Activated CD4-positive, alpha-beta T cell treated with anti-CD3 and anti-CD28 coated beads, Interleukin-2, amount 50 U/mL, for 1 hour (primary cell): Measurements from ENCODE around the gene GRK5.

ENCODE experiments used
- DNase-seq: peaks from one replicate; pipeline ENCODE4 v3.0.0-alpha.2; 2020

The GRK5 gene

GRCh38 chr10:119495021-119495505 lies 287.7 kb downstream of the GRK5 start:
- no peak for DNase-seq

- DNase-seq = no peak
Measured at GRCh38 chr10:119495545-119495944, 288.2 kb downstream of the GRK5 start.

GRCh38 chr10:119496273-119496672 lies 288.9 kb downstream of the GRK5 start:
- no peak for DNase-seq

- no peak for DNase-seq
Measured at GRCh38 chr10:119497243-119497642, 289.9 kb downstream of the GRK5 start.

- DNase-seq = peak; percentile 25
Measured at GRCh38 chr10:119498889-119499676, 291.7 kb downstream of the GRK5 start.

- DNase-seq = no peak
Measured at GRCh38 chr10:119499677-119500002, 292.3 kb downstream of the GRK5 start.

- no peak for DNase-seq
Measured at GRCh38 chr10:119500123-119500795, 292.9 kb downstream of the GRK5 start.

GRCh38 chr10:119500821-119501220 lies 293.4 kb downstream of the GRK5 start:
- DNase-seq = no peak

GRCh38 chr10:119501690-119502089 lies 294.3 kb downstream of the GRK5 start:
- peak; percentile 23 for DNase-seq

GRCh38 chr10:119502209-119502608 lies 294.8 kb downstream of the GRK5 start:
- DNase-seq = peak; percentile 84

GRCh38 chr10:119502618-119503155 lies 295.3 kb downstream of the GRK5 start:
- no peak for DNase-seq

GRCh38 chr10:119503821-119504220 lies 296.4 kb downstream of the GRK5 start:
- no peak for DNase-seq

GRCh38 chr10:119504651-119505050 lies 297.3 kb downstream of the GRK5 start:
- no peak for DNase-seq

- DNase-seq = no peak
Measured at GRCh38 chr10:119505131-119505551, 297.8 kb downstream of the GRK5 start.
